ENCODE results near the gene TMEM44. TPM values are rescaled to one million over a fixed set of nuclear protein-coding genes. Genes with fewer than 3 reads are reported as not detected.

The TMEM44 gene
- total RNA-seq, 1 donor from 2014 or later, result 31.8 TPM

DNA sequence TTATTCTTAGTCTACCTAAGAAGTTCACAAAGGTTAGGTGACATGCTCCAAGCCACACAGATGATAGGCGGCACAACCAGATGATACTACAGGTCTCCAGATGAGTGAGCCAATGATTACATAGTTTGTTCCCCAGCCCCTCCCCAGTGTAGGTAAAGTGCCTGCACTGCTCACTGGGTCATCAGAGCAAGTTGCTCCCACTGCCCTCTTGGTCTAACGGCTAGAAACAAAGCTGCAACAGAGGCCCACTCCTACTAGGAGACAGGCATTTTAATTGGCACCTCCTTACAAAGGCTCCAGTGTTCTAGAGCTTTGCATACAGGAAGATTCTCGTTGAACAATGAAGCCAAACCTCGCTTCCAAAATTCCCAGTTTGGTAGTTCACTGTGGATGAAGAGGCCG is 47.3 kb downstream of the TMEM44 start:
- DNase-seq (ENCODE audit: low spot score in 2 of 2) (no peak), FAIRE-seq (no peak)

DNA sequence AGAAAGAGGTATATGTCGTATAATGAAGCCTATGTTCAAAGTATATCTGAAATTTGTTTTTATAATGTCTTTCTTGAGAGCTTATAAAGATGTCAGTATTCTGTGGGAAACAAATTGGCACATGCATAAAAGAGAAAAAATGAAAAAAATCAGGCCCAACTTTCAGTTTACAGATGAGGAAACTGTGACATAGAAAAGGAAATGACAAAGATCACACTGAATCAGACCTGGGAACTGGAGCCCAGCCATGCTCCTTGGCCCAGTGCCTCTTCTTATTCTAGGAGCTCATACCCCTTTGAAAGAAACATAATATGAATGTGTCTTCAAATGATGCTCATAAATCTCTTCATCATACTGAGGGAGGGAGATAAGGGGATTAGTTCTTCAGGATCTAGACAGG is 48.4 kb downstream of the TMEM44 start:
- FAIRE-seq, result no peak
- DNase-seq (ENCODE audit: low spot score in 2 of 2), result no peak

DNA sequence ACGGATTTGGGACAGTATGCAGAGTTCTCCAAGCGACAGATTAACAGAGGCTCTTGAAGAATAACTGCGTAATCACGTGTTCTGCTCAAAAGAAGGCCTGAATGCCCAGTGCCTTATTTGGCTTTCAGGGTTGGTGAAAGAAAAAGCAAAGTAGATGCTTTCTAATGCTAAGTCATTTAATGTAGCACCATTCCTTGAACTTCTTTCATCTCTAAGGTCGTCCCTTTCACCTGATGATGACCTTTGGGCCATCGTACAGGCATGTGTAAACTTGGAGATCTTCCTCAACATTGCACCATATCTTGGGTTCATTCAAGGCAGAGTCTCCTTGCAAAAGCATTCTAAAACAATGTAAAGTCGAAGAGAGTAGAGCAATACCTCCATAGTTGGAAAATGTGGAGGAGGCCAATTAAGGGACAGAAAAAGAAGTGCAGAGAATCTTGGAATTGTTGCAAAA is 48.9 kb downstream of the TMEM44 start:
- DNase-seq (ENCODE audit: low spot score in 2 of 2) (peak in 1 of 2 donors; percentile 35), FAIRE-seq (no peak)

DNA sequence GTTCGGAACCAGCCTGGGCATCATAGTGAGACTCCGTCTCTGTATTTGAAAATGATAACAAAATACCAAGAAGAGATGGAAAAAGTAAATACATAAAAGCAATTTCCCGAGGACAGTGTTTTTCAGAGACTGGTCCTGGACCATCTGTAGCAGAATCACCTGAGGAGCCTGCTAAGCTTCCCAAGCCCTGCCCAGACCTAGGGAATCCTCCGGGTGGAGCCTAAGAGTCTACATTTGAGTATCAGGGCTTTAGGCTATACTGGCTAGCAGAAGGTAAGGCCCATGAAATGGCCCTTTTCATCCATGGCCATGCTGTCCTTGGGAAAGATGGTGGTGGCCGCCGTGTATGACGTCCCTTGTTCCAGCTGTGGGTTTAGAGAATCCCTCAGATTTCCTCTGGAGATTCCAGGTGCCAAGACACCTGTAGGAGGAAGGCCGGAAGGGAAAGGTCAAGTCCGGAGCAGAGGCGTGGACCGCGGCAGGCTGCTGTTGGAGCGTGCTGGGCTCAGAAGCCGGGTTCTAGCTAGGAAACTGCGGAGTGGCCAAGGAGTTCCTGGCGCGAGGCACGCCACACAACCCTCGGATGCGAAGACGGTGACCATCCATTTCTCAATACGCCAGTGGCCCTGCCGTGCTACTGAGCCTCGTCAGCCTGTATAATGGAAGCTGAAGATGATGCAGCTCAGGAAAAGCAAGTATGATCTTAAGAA is 50.9 kb downstream of the TMEM44 start:
- DNase-seq (ENCODE audit: low spot score in 2 of 2) (no peak), FAIRE-seq (no peak)

DNA sequence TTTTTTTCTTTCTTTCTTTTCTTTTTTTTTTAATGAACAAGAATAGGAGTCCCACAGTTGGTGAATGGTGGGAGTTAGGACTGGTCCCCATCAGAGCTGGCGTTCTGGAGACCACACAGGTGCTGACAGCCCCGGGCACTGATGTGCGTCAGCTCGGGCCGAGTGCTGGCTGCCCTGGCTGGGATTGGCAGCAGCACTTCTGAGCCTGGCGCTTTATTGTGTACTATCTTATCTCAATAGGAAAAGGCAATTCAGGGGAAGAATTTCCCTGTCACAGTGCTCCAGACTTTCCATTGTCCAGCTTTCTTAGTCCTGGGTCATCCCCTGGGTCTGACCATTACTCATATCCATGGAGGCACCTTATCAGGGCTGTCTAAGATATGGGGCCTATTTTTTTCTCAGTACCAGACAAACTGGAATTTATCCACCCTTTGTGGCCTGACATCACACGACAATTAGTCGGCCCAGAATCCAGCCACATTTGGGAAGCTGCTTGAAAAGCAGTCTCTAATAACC is 54.1 kb downstream of the TMEM44 start:
- FAIRE-seq (no peak), DNase-seq (ENCODE audit: low spot score in 2 of 2) (no peak)

DNA sequence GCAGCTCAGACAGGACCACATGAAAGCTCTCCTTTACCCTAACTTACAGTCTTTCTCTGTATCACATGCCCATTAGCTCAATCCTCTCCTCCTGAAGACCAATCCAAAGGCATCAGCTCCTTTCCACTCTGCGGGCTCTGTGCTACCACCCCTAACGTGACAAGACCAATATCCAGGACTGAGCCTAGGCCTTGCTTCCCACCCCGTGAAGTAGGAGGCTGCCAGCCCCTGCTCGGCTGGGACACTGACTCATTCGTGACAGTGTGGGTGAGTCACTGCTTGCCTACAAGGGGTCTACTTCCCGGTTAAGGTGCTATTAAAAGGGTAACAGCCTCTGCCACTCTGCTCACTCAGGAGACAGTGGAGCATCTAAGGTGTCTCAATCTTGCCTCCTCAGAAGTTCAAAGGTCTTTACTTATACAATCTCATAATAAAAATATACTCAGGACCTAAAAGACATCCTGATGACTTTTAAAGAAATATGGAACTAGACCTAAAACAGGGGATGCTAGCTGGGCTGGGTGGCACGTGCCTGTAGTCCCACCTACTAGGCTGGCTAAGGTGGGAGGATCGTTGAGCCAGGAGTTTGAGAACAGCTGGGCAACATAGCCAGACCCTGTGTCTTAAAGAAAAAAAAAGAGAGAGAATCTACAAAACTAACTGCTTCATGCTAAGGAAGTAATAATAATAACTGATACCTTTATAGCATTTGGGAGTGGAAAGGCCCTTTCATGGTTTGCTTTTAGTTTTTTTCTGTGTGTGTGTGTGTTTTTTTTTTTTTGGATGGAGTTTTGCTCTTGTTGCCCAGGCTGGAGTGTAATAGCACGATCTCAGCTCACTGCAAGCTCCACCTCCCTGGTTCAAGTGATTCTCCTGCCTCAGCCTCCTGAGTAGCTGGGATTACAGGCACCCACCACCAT is 55.0 kb downstream of the TMEM44 start:
- no peak for DNase-seq (ENCODE audit: low spot score in 2 of 2)
- FAIRE-seq, result no peak

DNA sequence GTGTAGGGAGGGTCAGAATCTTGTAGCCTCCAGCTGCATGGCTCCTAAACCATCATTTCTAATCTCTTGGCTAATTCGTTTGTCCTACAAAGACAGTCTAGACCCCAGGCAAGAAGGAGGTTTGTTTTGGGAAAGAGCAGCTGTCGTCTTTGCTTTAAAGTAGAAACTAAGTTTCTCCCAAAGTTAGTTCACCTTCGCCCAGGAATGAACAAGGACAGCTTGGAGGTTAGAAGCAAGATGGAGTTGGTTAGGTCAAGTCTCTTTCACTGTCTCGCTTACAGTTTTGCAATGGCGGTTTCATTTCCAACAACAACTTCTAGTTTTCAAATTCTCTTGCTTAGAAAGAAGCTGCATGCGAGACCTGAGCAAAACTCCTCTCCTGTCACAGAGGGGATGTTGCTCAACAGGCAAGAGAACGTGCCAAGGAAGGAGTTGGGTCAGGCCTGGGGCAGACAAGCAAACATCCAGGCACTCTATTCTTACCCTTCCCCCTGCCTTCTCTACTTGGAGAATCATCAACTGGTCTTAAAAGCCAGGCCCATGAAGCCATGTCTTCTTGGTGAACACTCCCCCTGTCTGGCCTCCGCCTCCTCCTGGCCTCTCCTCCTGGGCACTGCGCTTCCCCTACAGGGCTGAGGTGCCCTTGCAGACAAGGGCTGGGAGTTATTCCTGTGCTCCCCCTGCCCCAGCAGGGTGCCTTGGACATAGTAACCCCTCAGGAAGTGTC is 57.6 kb downstream of the TMEM44 start:
- no peak for FAIRE-seq

DNA sequence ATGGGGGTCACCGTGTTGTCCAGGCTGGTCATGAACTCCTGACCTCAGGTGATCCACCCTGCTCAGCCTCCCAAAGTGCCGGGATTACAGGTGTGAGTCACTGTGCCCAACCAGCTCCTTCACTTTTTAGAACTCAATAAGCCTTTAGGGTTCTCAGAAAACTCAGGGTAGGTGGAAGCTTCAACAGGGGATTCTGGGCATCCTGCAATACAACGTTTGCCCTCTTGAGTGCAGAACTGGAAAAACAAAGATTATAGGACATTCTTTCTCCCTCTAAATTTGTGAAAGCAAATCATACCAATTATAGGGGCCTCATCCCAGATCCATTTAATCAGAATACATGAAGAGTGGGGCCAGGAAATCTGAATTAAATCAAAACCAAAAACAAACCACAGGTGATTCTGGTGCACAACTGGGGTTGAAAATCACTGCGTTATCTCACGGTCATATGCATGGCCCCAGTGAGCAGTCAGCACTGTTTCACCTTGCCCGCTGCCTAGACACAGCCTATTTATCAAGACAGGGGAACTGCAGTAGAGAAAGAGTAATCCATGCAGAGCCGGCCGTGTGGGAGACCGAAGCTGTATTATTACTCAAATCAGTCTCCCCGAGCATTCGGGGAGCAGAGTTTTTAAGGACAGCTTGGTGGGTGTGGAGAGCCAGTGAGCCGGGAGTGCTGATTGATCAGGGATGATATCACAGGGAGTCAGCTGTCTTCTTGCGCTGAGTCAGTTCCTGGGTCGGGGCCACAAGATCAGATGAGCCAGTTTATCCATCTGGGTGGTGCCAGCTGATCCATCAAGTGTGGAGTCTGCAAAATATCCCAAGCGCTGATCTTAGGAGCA is 58.4 kb downstream of the TMEM44 start:
- FAIRE-seq, result no peak
- no peak for DNase-seq (ENCODE audit: low spot score in 2 of 2)

More for the DNA sequence above, 57.6 kb downstream of the TMEM44 start:
- no peak for DNase-seq (ENCODE audit: low spot score in 2 of 2)

DNA sequence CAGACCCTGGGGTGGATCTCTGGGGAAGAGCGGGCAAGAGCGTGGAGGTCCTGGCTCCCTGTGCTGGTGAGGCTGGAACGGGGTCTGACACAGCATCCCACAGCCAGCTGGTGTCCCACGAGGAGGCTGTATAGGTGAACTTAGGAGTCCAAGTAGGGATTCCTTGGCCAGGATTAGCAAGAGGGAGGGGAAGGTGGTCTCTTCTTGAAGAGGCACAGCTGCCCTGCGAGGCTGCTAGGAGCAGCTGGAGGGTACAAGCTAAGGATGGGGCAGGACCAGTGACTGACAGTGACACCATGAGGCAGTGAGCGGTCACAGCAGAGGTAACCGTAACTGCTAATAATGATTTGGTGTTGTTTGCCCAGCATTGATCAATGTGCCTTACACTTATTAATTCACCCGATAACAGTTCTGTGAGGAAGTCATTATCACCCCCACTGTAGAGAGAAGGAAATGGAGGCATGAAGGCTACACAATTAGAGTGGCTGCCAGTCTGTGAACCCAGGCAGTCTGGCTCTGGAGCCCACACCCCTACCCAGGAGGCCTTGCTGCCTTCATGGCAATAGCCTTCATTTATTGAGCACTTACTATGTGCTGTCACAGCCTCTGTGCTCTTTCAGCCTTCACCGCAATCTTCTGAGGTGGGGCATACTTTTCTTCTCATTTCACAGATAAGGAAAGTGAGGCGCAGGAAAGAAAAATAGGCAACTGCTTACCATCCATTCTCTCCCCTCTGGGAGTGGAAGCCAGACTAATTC is 59.4 kb downstream of the TMEM44 start:
- peak in 1 of 2 donors; percentile 58 for DNase-seq (ENCODE audit: low spot score in 2 of 2)
- FAIRE-seq, result no peak

DNA sequence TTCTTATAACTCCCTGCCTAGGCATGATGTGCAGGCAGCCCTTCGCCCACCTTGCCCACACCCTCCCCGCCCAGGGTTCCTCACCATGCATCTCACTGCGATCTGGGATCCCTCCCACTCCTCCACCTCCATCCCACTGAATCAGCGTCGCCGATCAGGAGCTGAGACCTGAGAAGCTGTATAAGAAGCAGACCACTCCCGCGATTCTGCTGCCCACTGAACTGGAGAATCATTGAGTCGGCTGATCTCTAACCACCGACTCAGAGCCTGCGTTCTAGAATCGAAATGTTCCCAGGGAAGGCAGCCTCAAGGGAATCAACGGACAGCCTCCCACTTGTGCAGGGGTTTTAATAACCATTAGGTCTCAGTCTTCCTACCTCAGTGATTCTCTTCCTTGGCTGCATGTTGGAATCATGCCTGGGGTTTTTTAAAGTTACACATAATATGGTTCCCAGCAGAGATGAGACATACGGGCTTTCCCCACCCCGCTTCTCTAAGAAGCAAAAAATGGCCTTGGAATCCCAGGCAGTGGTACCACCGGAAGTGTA is 60.2 kb downstream of the TMEM44 start:
- no peak for FAIRE-seq
- DNase-seq (ENCODE audit: low spot score in 2 of 2), result no peak

DNA sequence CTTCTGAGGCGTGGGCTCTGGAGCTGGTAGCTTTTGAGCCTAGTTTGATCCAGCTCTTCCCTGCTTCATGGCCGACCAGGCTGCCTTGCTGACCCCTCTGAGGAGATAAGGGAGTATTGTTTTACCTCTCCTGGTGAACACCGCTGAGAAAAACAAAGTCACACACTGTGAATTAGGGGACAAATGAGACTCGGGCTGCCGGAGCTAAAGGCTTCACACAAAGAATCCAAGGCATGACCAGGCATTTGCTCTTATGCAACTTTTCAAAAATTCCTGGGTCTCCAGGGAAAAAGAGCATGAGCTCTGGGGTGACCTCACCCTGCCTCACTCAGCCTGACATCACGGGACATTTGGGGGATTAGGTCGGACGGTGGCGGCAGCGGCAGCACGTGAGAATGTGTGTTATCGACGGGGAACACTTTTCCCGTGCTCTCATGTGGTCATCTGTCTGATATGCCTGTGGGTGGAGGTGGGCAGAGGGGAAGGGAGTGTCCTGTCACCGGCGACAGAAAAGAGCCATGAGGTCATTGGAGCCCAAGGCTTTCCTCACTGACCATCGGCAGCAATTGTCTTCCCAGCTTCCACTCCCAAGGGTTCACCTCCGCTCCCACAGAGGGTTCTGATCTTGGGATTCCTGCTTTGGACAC is 61.0 kb downstream of the TMEM44 start:
- no peak for DNase-seq (ENCODE audit: low spot score in 2 of 2)
- no peak for FAIRE-seq

DNA sequence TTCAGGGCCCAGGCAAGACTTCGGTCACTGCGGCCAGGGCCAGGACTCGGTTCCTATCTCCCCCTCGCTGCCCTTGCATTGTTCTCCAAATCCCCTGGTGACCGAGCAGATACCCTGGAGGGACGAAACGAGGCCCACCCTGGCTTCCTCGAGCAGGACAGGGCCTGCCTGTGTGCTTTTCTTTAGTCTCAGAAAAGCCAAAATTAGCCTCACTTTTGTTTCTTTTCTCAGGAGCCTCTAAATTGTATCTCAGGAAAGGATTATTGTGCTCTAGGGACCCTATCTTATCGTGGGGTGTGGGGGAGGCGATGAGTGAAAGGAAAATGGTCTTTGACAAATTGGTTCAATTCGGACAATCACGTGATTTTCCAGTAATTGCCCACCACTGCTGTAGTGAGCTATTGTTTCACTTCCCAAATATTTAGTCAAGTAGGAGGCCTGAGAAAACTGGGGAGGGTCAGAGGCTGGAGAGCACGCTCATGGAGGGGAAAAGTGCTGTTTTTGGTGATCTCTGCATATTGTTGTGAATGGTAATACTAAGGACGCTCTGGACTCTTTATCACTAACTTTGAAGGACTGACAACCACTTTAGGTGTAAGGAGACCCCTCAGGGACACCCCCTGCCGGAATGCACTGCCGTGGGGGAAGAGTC is 61.6 kb downstream of the TMEM44 start:
- no peak for DNase-seq (ENCODE audit: low spot score in 2 of 2)
- FAIRE-seq, result no peak

DNA sequence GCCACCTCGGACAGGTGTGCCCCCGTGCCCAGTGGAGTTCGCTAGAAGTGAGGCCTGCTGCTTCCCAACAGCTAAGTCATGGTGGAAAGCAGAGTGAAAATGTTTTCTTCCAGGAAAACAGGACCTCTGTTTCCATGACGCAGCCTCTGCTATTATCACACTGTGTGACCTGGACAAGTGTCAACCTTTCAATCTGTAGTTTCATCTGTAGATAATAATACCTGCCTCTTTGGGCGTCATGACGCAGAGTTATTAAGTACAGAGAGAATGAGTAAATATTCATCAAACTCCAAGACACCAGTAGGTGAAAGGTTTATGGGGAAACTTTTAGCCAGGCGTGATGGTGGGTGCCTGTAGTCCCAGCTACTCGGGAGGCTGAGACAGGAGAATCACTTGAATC is 62.3 kb downstream of the TMEM44 start:
- DNase-seq (ENCODE audit: low spot score in 2 of 2), result no peak
- no peak for FAIRE-seq

DNA sequence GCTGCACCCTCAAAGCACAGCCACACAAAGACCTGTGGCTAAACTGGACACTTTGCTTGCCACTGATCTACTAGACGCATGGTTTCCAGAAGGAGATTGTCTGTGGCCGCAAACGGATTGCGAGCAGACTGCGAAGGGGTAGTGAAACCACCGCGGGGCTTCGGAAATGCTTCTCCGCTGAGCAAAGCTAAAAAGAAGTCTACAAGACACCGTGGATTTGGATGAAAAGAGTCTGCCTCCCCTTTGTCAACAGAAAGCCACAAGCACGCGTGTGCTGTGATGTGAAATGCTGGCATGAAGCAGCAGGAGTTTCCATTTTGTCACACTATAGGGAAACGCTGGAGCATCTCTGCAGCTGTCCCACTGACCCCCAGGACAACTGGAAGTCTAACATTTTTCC is 63.0 kb downstream of the TMEM44 start:
- FAIRE-seq (no peak), DNase-seq (ENCODE audit: low spot score in 2 of 2) (no peak)

DNA sequence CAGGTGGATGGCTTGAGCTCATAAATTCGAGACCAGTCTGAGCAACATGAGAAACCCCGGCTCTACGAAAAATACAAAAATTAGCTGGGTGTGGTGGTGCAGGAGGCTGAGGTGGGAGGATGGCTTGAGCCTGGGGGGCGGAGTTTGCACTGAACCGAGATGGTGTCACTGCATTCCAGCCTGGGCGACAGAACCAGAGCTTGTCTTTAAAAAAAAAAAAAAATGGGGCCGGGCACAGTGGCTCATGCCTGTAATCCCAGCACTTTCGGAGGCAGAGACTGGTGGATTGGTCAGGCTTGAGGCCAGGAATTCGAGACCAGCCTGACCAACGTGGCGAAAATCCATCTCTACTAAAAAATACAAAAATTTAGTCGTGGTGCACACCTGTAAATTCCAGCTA is 64.0 kb downstream of the TMEM44 start:
- no peak for DNase-seq (ENCODE audit: low spot score in 2 of 2)
- FAIRE-seq, result no peak

DNA sequence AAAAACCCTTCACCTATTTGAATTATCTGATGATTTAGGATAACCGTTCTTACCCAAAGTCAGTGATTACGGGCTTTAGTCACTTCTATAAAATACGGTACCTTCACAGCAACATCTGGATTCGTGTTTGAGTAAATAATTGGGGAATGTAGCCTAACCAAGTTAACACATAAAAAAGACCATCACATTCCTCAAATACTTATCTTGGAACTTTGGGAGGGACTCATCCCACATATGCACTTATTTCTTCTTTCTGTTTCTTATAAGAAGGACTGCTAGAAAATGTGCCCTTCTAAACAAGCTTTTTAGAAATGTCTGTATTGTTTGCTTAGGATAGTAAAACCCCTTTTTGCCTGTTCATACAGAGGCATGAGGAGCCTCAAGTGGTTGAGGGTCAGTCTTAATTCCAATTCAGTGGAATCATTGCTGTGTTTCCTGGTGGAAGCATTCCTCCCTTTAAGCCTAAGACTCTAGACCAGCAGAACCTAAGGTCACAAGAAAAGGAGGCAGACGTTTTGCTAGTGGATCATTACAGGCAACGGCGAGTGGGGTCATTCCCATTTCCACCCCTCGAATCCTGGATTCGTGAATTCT is 67.5 kb downstream of the TMEM44 start:
- FAIRE-seq, result no peak
- DNase-seq (ENCODE audit: low spot score in 2 of 2), result no peak

DNA sequence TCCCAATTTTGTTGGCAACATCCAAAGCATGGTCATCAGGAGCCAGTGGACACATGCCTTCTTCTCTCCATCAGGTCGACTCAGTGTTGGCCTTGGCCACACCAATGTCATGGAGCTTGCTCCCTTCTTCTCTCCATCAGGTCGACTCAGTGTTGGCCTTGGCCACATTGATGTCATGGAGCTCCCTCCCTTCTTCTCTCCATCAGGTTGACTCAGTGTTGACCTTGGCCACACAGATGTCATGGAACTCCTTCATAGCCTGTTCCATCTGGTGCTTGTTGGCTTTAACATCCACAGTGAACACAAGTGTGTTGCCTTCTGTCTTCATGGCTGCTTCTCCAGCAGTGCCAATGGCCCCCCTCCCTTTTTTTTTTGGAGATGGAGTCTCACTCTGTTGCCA is 70.2 kb downstream of the TMEM44 start:
- DNase-seq (ENCODE audit: low spot score in 2 of 2) (no peak), FAIRE-seq (no peak)

All from frontal cortex (tissue), 4 donors.